Mammary epithelial cell (primary cell): Measurements from ENCODE around the gene SCARB1.

Experiments used
- EZH2 ChIP-seq: IDR thresholded peaks from 2 replicates; pipeline ENCODE4 v1.6.1; 2012; ENCODE audit warnings: low read length, inconsistent platforms, borderline replicate concordance
- TF ChIP-seq, protein P1 (sequence below), 2 donors: IDR thresholded peaks in 1 of 2; conservative IDR thresholded peaks in 1 of 2; 2 replicates each; pipeline ENCODE4 v1.5.1; 2011 to 2012; ENCODE audit warnings: inconsistent platforms in 2 of 2, low read length in 2 of 2, mild to moderate bottlenecking in 2 of 2, control low read depth in 1 of 2, low read depth in 1 of 2; ENCODE audit not compliant: insufficient read depth in 1 of 2; ENCODE audit errors: extremely low read depth in 1 of 2

- TF ChIP-seq, protein P1, sequence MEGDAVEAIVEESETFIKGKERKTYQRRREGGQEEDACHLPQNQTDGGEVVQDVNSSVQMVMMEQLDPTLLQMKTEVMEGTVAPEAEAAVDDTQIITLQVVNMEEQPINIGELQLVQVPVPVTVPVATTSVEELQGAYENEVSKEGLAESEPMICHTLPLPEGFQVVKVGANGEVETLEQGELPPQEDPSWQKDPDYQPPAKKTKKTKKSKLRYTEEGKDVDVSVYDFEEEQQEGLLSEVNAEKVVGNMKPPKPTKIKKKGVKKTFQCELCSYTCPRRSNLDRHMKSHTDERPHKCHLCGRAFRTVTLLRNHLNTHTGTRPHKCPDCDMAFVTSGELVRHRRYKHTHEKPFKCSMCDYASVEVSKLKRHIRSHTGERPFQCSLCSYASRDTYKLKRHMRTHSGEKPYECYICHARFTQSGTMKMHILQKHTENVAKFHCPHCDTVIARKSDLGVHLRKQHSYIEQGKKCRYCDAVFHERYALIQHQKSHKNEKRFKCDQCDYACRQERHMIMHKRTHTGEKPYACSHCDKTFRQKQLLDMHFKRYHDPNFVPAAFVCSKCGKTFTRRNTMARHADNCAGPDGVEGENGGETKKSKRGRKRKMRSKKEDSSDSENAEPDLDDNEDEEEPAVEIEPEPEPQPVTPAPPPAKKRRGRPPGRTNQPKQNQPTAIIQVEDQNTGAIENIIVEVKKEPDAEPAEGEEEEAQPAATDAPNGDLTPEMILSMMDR (conservative IDR thresholded peaks at IDR 0.05 in 1 of 2, IDR thresholded peaks at IDR 0.05 in 1 of 2; ENCODE audit: extremely low read depth in 1 of 2, insufficient read depth in 1 of 2, low read depth in 1 of 2, low read length in 2 of 2), result peak; percentile 82 to 99
- TF ChIP-seq EZH2, result no peak
Observed at GRCh38 chr12:124764451-124764850, 99.2 kb downstream of the SCARB1 start.
